DMS53 treated with DMSO at 0.1 percent for 48 hours (cell line): ENCODE data around the gene LRIT3.

Experiments used
- DNase-seq: peaks from one replicate; lab custom pipeline; 2025; ENCODE audit not compliant: unreplicated experiment; lab: John Stamatoyannopoulos, UW

The LRIT3 gene

DNA sequence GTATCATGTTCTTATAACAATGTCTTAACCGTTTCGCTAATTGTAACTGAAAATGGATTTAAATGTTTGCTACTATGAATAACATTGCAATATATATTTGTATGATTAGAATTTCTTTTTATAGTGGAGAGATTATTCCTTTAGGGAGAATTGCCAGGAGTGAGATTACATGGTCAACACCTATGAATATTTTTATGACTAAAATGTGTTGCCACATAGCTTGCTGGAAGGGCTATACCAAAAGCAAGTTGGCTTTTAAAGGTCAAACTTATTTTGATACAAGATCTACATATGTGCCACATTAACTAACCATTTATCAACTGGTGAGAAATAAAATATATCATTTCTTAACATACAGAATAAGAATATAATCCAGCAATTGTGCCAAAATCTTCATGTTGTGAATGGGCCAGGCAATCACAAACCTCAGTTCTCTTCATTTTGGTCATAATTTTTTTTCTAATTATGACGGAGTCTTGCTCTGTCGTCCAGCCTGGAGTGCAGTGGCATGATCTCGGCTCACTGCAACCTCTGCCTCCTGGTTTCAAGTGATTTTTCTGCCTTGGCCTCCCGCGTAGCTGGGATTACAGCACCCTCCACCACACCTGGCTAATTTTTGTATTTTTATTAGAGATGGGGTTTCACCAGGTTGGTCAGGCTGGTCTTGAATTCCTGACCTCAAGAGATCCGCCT, 54.8 kb downstream of the LRIT3 start:
- no peak for DNase-seq

DNA sequence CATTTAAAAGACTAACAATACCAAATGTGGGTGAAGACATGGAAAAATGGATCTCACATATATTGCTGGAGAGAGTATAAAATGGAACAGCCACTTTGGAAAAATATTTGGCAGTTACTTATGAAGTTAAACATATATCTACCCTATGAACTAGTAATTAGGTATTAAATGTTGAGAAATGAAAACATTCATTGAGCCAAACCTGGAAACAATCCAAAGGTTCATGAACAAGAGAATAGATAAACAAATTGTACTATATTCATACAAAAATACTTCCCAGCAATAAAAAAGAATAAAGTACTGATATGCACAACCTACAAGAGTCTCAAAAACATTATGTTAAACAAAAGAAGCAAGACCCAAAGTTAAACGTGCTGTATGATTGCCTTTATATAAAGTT, 60.8 kb downstream of the LRIT3 start:
- no peak for DNase-seq

DNA sequence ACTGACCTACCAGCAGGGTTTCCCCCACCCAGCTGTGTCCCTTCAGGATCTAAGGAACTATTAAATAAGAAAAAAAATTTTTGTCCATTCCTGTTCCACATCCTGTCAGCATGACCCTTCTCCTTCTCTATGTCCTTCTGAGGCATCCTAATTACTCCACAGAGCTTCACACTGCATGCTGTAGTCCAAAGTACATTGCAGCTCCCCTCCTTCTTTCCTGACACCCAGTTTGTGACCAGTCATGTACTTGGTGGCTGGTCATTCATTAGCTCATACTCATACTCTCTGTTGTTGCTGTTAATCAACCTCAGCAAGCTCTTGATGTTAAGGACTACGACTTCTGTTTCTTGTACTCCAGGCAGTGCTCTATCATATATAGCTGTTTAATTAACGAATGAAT, 62.3 kb downstream of the LRIT3 start:
- DNase-seq = no peak

DNA sequence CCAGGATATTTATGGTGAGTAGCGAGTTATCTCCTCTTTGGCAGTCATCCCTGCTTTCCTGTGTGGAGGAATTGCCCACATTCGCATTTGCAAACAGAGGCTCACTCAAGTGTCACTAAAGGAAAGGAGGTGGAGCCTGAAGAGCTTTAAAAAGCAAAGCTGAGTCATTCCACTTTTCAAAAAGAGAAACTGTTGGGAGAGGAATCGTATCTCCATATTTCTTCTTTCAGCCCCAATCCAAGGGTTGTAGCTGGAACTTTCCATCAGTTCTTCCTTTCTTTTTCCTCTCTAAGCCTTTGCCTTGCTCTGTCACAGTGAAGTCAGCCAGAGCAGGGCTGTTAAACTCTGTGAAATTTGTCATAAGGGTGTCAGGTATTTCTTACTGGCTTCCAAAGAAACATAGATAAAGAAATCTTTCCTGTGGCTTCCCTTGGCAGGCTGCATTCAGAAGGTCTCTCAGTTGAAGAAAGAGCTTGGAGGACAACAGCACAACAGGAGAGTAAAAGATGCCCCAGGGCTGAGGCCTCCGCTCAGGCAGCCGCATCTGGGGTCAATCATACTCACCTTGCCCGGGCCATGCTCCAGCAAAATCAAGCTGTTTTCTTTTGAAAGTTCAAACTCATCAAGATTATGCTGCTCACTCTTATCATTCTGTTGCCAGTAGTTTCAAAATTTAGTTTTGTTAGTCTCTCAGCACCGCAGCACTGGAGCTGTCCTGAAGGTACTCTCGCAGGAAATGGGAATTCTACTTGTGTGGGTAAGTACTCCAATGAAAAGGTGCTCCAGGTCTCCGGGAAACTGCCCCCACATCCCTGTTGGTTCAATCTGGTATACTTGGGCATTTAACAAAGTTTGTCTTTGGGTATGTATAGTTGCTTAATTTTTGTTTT, 65.0 kb downstream of the LRIT3 start, which contains the start of gene EGF:
TSS of gene EGF (plus strand) at position 178 of the 890 bp plus-strand sequence. CDS start at position 631, 453 bp downstream.
- DNase-seq = peak; percentile 15

DNA sequence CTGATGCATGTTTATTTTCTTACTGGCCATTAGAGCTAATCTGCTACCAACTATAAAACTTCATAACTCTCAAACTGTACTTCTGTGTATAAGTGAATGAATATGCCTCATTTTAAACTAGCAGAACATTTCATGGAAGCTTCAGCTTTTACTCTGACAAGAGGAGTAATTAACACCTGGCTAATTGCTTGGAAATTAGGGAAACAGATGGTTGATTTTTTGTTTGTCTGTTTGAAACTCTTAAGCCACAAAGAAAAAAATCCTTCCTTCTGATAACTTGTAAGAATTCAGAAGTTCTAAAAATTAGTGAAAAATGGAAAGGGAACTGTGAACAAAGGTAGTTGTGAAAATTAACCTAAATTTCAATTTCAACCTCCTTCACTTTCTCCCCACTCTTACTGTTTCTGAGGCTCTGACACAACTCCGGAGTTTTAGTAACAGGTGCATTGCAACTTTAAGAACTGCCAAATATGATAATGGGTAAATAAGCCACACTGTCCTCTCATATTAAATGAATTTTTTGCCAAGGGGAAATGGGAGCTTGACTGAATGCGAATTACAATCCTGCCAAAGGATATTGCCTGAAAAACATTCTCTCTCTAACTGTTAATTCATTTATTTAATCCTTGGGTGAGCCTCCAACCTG, 65.8 kb downstream of the LRIT3 start:
- DNase-seq = no peak

- no peak for DNase-seq
Measured at GRCh38 chr4:109914322-109914721, 66.4 kb downstream of the LRIT3 start.

DNA sequence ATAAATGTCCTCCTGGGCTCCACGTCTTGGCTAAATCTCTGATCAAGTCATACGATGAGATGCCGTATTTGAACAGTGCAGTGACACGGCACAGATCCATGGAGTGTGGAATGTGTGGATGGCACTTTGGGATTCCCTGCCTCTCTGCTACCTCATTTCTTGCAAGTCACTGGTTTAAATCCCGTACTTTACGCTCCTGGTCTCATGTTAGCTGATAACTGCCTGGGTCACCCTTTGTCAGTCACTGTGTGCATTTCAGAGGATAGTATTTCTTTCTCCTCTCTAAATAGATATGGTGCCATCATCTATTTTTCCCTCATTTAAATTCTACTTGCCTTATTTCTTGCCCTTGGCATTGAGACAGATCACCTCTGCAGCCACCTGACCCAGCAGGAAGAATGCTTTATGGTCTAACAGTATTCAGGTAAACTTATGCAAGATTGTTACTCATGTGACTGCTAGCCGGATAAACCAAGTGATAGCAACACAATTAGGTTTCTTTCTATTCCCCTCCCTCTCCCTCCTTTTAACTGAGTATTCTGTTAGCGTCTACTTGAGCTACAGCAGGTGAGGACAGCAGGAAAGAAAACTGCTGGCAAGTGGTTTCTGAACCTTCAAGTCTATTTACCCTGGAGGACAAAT, 67.6 kb downstream of the LRIT3 start:
- no peak for DNase-seq

- DNase-seq = no peak
Measured at GRCh38 chr4:109916027-109916409, 68.1 kb downstream of the LRIT3 start.

- no peak for DNase-seq
Measured at GRCh38 chr4:109921384-109921808, 73.5 kb downstream of the LRIT3 start.
